ENCODE results near the gene LINC00237.

Gene LINC00237

DNA sequence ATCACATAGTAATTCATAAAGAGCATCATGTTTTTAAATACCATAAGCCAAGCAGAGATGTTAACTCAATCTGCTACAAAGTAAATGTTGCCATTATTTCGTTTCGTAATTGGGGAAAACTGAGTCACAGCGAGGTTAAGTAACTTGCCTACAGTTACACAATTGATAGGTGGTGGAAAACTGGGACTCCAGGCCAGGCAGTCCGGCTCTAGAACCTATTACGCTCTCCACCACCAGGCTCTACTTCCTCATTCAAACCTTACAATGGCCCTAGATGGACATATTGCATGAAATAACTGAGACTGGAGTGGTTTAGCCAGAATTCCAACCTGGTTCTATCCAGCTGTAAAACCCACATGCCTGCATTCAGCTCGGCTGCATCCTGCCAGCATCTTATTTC, 58.2 kb downstream of the LINC00237 start:
- DNase-seq (ENCODE audit: low read depth in 2 of 2) = no peak

DNA sequence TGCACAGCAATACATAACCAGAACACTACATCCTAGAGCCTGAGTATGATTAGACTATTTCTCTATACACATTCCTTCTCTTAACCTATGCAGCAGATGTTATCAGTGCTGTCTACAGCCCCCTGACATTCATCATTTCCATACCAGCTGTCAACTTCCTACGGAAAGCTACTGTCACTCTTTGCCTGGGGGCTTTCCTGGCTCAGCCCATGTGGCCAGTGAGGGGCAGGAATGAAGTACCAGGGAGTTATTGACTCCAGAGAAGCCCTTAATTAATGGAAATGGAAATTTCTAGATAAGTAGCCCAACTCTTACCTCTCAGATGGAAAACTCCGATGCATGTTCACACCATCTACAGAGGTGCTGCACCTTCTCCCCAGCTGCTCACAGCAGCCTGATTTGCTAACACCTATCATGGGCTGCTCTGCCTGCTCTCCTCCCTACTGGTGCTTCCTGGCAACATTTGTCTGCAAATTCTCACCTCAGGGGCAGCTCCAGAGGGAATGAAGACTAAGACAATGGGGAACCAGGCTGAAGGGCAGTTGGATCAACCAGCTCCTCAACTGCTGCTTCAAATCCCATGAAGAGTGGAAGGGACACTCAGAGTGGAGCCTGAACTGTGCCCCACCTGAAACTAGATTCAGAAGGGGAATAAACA, 59.6 kb downstream of the LINC00237 start:
- no peak for DNase-seq (ENCODE audit: low read depth in 2 of 2)

Measured in stimulated activated CD4-positive, alpha-beta T cell treated with anti-CD3 and anti-CD28 coated beads, Interleukin-1b, Interleukin-23, amount 100 ng/mL, for 1 hour (primary cell).